Gastrocnemius medialis (tissue), 4 donors: Measurements from ENCODE around the gene ZNF804B. TPM values are rescaled to one million over a fixed set of nuclear protein-coding genes. Genes with fewer than 3 reads are reported as not detected.

ENCODE experiments used
- ATAC-seq, 2 donors: fragments of 150-250 bp; one replicate each; pipeline ENCODE4 v1.9.1; 2016
- DNase-seq, 2 donors: peaks; one replicate each; pipeline ENCODE4 v3.0.0-alpha.2; 2019
- H3K27ac ChIP-seq, 4 donors: fragments of 200-600 bp; sonication (generic); 1 replicate in 1 of 4; 2 replicates in 3 of 4; pipeline ENCODE4 v1.5.1; 2016 to 2018; ENCODE audit warnings: mild to moderate bottlenecking in 2 of 4, moderate library complexity in 1 of 4
- H3K27me3 ChIP-seq, 3 donors: fragments of 200-600 bp; sonication (generic) in 2 of 3; 1 replicate in 1 of 3; 2 replicates in 2 of 3; pipeline versions ENCODE4 v1.5.1 to v1.6.0; 2016 to 2019; ENCODE audit warnings: mild to moderate bottlenecking in 1 of 3, moderate library complexity in 1 of 3
- H3K36me3 ChIP-seq, 2 donors: fragments of 200-600 bp; sonication (generic) in 1 of 2; one replicate each; pipeline ENCODE4 v1.5.1; 2017 to 2018
- H3K4me1 ChIP-seq, 2 donors: fragments of 200-600 bp; sonication (generic) in 1 of 2; one replicate each; pipeline ENCODE4 v1.5.1; 2016 to 2017; ENCODE audit warnings: mild to moderate bottlenecking in 2 of 2
- H3K4me3 ChIP-seq, 4 donors: fragments of 200-600 bp; sonication (generic) in 3 of 4; 1 replicate in 1 of 4; 2 replicates in 3 of 4; pipeline ENCODE4 v1.5.1; 2016 to 2019; ENCODE audit warnings: mild to moderate bottlenecking in 2 of 4
- H3K9me3 ChIP-seq, 3 donors: fragments of 200-600 bp; sonication (generic) in 2 of 3; 1 replicate in 1 of 3; 2 replicates in 2 of 3; pipeline ENCODE4 v1.5.1; 2016 to 2019
- CTCF ChIP-seq, 5 experiments: fragments of 450-650 bp in 3 of 5; fragments of 200-600 bp in 2 of 5; sonication (generic) in 2 of 5; IDR thresholded peaks in 4 of 5; conservative IDR thresholded peaks in 1 of 5; 1 replicate in 4 of 5; 2 replicates in 1 of 5; pipeline ENCODE4 v1.5.1; 2016 to 2019; ENCODE audit warnings: antibody characterized with exemption in 5 of 5, mild to moderate bottlenecking in 3 of 5, moderate library complexity in 3 of 5
- POLR2A ChIP-seq, 2 donors: fragments of 450-650 bp; IDR thresholded peaks; one replicate each; pipeline ENCODE4 v1.6.1; 2017; ENCODE audit warnings: antibody characterized with exemption in 2 of 2, mild to moderate bottlenecking in 2 of 2, moderate library complexity in 2 of 2
- in situ Hi-C, 4 donors: fragments of 200-750 bp; cut with MboI; loops; one replicate each; pipeline versions ENCODE4 v1.15.0 to v1.8.0; 2017; ENCODE audit warnings: low sequenced_read_pairs in 4 of 4
- intact Hi-C: fragments of 100-400 bp; cut with DNase I; formaldehyde crosslinking; loops from one replicate; pipeline ENCODE4 v1.15.1; 2023; ENCODE audit warnings: low total_unique reads
- total RNA-seq, 4 donors: library from RNA; depleted of rRNA; stranded (reverse); fragments of >200 nt; gene quantifications; one replicate each; pipeline versions ENCODE4 v1.1.0 to v1.2.3, GENCODE V29; 2016

Gene ZNF804B
- total RNA-seq, 4 donors from 2014 or later = not detected

GRCh38 chr7:89264126-89264525, 504.6 kb downstream of the ZNF804B start:
- in situ Hi-C loops = no loop called here
- Histone ChIP-seq H3K27ac (no peak overlapping the region), H3K4me1 (no peaks in the 10 kb centered on the region), H3K27me3 (no peaks in the 10 kb centered on the region), H3K36me3 (no peaks in the 10 kb centered on the region), H3K4me3 (no peak overlapping the region), H3K9me3 (no peaks in the 10 kb centered on the region)
- DNase-seq (no peak), ATAC-seq (no peak)
- intact Hi-C loops = no loop called here
- TF ChIP-seq POLR2A (IDR thresholded peaks at IDR 0.05) (no peak), CTCF (IDR thresholded peaks at IDR 0.05 in 4 of 5, conservative IDR thresholded peaks at IDR 0.05 in 1 of 5) (no peak)

GRCh38 chr7:89265631-89266030, 506.1 kb downstream of the ZNF804B start:
- Histone ChIP-seq H3K27ac (no peak overlapping the region), H3K4me3 (no peak overlapping the region), H3K4me1 (no peaks in the 10 kb centered on the region), H3K9me3 (no peaks in the 10 kb centered on the region), H3K36me3 (no peaks in the 10 kb centered on the region), H3K27me3 (no peaks in the 10 kb centered on the region)
- DNase-seq (no peak), ATAC-seq (no peak)
- intact Hi-C loops (no loop called here), in situ Hi-C loops (no loop called here)
- no peak for TF ChIP-seq POLR2A (IDR thresholded peaks at IDR 0.05)
- TF ChIP-seq CTCF (IDR thresholded peaks at IDR 0.05 in 4 of 5, conservative IDR thresholded peaks at IDR 0.05 in 1 of 5) = no peak

- no peak for TF ChIP-seq CTCF (IDR thresholded peaks at IDR 0.05 in 4 of 5, conservative IDR thresholded peaks at IDR 0.05 in 1 of 5)
- TF ChIP-seq POLR2A (IDR thresholded peaks at IDR 0.05) = no peak
- DNase-seq (no peak), ATAC-seq (peak in 1 of 2 donors; percentile 41)
- H3K9me3 ChIP-seq = no peaks in the 10 kb centered on the region
- no peaks in the 10 kb centered on the region for H3K36me3 ChIP-seq
- H3K27me3 ChIP-seq = no peaks in the 10 kb centered on the region
- intact Hi-C loops (no loop called here), in situ Hi-C loops (no loop called here)
- no peak overlapping the region for H3K4me3 ChIP-seq
- H3K4me1 ChIP-seq = no peaks in the 10 kb centered on the region
- no peak overlapping the region for H3K27ac ChIP-seq
Observed at GRCh38 chr7:89283302-89283701, 523.8 kb downstream of the ZNF804B start.

- in situ Hi-C loops = no loop called here
- Histone ChIP-seq H3K4me3 (no peak overlapping the region), H3K36me3 (no peaks in the 10 kb centered on the region), H3K27ac (no peak overlapping the region), H3K9me3 (no peaks in the 10 kb centered on the region), H3K27me3 (no peaks in the 10 kb centered on the region), H3K4me1 (no peaks in the 10 kb centered on the region)
- TF ChIP-seq CTCF (IDR thresholded peaks at IDR 0.05 in 4 of 5, conservative IDR thresholded peaks at IDR 0.05 in 1 of 5) (no peak), POLR2A (IDR thresholded peaks at IDR 0.05) (no peak)
- DNase-seq (no peak), ATAC-seq (no peak)
- intact Hi-C loops = no loop called here
Observed at GRCh38 chr7:89308535-89308934, 549.0 kb downstream of the ZNF804B start.

- no peak for DNase-seq
- Histone ChIP-seq H3K9me3 (no peaks in the 10 kb centered on the region), H3K27me3 (no peaks in the 10 kb centered on the region), H3K4me1 (no peaks in the 10 kb centered on the region), H3K36me3 (no peaks in the 10 kb centered on the region), H3K4me3 (no peak overlapping the region), H3K27ac (no peak overlapping the region)
- in situ Hi-C loops = no loop called here
- no peak for TF ChIP-seq CTCF (IDR thresholded peaks at IDR 0.05 in 4 of 5, conservative IDR thresholded peaks at IDR 0.05 in 1 of 5)
- no peak for TF ChIP-seq POLR2A (IDR thresholded peaks at IDR 0.05)
- no peak for ATAC-seq
- intact Hi-C loops = no loop called here
Observed at GRCh38 chr7:89311886-89312285, 552.4 kb downstream of the ZNF804B start.
